ENCODE results near the gene DDX25. TPM values are rescaled to one million over a fixed set of nuclear protein-coding genes. Genes with fewer than 3 reads are reported as not detected.

Gene DDX25
- total and polyA plus RNA-seq, 4 donors: 0.14 to 0.37 (median 0.17) TPM

- DNase-seq: no peak
- Histone ChIP-seq H3K4me1 (ENCODE audit: control insufficient read depth in 5 of 5, insufficient read depth in 5 of 5, low read length in 5 of 5) (peaks cover 0 to 6% (median 0%) of the 10 kb centered on the region in 5 donors), H3K9ac (ENCODE audit: insufficient read depth in 1 of 2, low read length in 2 of 2) (no peak within 1 kb of the TSS), H3K36me3 (ENCODE audit: control insufficient read depth in 4 of 4, insufficient read depth in 4 of 4, low read length in 4 of 4) (no peaks in the 10 kb centered on the region), H3K4me3 (no peak within 1 kb of the TSS), H3K27me3 (ENCODE audit: control insufficient read depth in 3 of 3, insufficient read depth in 3 of 3, low read length in 2 of 3) (peaks cover 0 to 8% (median 0%) of the 10 kb centered on the region in 3 donors), H3K9me3 (ENCODE audit: control insufficient read depth in 4 of 4, insufficient read depth in 3 of 4, low read length in 3 of 4) (no peaks in the 10 kb centered on the region), H3K27ac (ENCODE audit: low read depth in 1 of 2, low read length in 1 of 2) (no peak within 1 kb of the TSS)
- no peak for ATAC-seq (ENCODE audit: insufficient read depth, low FRiP score)
- 84 to 88% methylated on average over 8 of the region's 8 CpGs for WGBS, 2 donors
- TF ChIP-seq CTCF (IDR thresholded peaks at IDR 0.05; ENCODE audit: control extremely low read depth, extremely low read depth): no peak
Measured at GRCh38 chr11:125945797-125946520, 41.7 kb downstream of the DDX25 start, which contains the start of gene VSIG10L2. VSIG10L2 (plus strand) TSS chr11:125946044; CDS start chr11:125946056, 12 bp downstream.

- DNase-seq: no peak
- TF ChIP-seq CTCF (IDR thresholded peaks at IDR 0.05; ENCODE audit: control extremely low read depth, extremely low read depth): no peak
- 91 to 92% methylated on average over 14 of the region's 14 CpGs for WGBS, 2 donors
Measured at GRCh38 chr11:125946712-125947418, 42.6 kb downstream of the DDX25 start.

GRCh38 chr11:125947419-125948277 lies 43.3 kb downstream of the DDX25 start:
- ATAC-seq (ENCODE audit: insufficient read depth, low FRiP score): no peak
- no peaks in the 10 kb centered on the region for H3K9me3 ChIP-seq (ENCODE audit: control insufficient read depth in 4 of 4, insufficient read depth in 3 of 4, low read length in 3 of 4)
- H3K27me3 ChIP-seq (ENCODE audit: control insufficient read depth in 3 of 3, insufficient read depth in 3 of 3, low read length in 2 of 3): peaks cover 0 to 4% (median 0%) of the 10 kb centered on the region in 3 donors
- TF ChIP-seq CTCF (IDR thresholded peaks at IDR 0.05; ENCODE audit: control extremely low read depth, extremely low read depth): no peak
- H3K9ac ChIP-seq (ENCODE audit: insufficient read depth in 1 of 2, low read length in 2 of 2): no peak overlapping the region
- no peak overlapping the region for H3K27ac ChIP-seq (ENCODE audit: low read depth in 1 of 2, low read length in 1 of 2)
- peaks cover 3 to 19% (median 3%) of the 10 kb centered on the region in 5 donors for H3K4me1 ChIP-seq (ENCODE audit: control insufficient read depth in 5 of 5, insufficient read depth in 5 of 5, low read length in 5 of 5)
- no peak for DNase-seq
- H3K36me3 ChIP-seq (ENCODE audit: control insufficient read depth in 4 of 4, insufficient read depth in 4 of 4, low read length in 4 of 4): no peaks in the 10 kb centered on the region
- no peak overlapping the region for H3K4me3 ChIP-seq
- 86 to 87% methylated on average over 24 of the region's 24 CpGs for WGBS, 2 donors

More at GRCh38 chr11:125946712-125947418, 42.6 kb downstream of the DDX25 start:
- Histone ChIP-seq H3K27ac (ENCODE audit: low read depth in 1 of 2, low read length in 1 of 2) (no peak overlapping the region), H3K4me1 (ENCODE audit: control insufficient read depth in 5 of 5, insufficient read depth in 5 of 5, low read length in 5 of 5) (peaks cover 3 to 14% (median 3%) of the 10 kb centered on the region in 5 donors), H3K27me3 (ENCODE audit: control insufficient read depth in 3 of 3, insufficient read depth in 3 of 3, low read length in 2 of 3) (peaks cover 0 to 4% (median 0%) of the 10 kb centered on the region in 3 donors), H3K9ac (ENCODE audit: insufficient read depth in 1 of 2, low read length in 2 of 2) (no peak overlapping the region), H3K36me3 (ENCODE audit: control insufficient read depth in 4 of 4, insufficient read depth in 4 of 4, low read length in 4 of 4) (no peaks in the 10 kb centered on the region), H3K4me3 (no peak overlapping the region), H3K9me3 (ENCODE audit: control insufficient read depth in 4 of 4, insufficient read depth in 3 of 4, low read length in 3 of 4) (no peaks in the 10 kb centered on the region)
- ATAC-seq (ENCODE audit: insufficient read depth, low FRiP score): no peak
